ENCODE results near the gene LAMTOR3. TPM values are rescaled to one million over a fixed set of nuclear protein-coding genes. Genes with fewer than 3 reads are reported as not detected.

Gene LAMTOR3
- polyA plus RNA-seq, 1 of the 3 experiments (the other 2 are of a cell fraction) = 20.8 TPM

- TF ChIP-seq EP300 (IDR thresholded peaks at IDR 0.05; ENCODE audit: borderline replicate concordance in 1 of 2, low read depth in 1 of 2, low read length in 1 of 2) (peak in 1 of 2 experiments; percentile 30; a peak in 1 of 4 replicates), ZBTB33 (IDR thresholded peaks at IDR 0.05; ENCODE audit: borderline replicate concordance, low read depth) (no peak), RCOR1 (IDR thresholded peaks at IDR 0.05; ENCODE audit: low read length) (peak; percentile 78), MXI1 (IDR thresholded peaks at IDR 0.05; ENCODE audit: low read depth, low read length) (peak; percentile 57), GATA2 (CRISPR knock-in tag; IDR thresholded peaks at IDR 0.05) (0 out of 2 replicates have a peak, but pooled peaks have one; percentile 21)
- TF ChIP-seq, protein P1, sequence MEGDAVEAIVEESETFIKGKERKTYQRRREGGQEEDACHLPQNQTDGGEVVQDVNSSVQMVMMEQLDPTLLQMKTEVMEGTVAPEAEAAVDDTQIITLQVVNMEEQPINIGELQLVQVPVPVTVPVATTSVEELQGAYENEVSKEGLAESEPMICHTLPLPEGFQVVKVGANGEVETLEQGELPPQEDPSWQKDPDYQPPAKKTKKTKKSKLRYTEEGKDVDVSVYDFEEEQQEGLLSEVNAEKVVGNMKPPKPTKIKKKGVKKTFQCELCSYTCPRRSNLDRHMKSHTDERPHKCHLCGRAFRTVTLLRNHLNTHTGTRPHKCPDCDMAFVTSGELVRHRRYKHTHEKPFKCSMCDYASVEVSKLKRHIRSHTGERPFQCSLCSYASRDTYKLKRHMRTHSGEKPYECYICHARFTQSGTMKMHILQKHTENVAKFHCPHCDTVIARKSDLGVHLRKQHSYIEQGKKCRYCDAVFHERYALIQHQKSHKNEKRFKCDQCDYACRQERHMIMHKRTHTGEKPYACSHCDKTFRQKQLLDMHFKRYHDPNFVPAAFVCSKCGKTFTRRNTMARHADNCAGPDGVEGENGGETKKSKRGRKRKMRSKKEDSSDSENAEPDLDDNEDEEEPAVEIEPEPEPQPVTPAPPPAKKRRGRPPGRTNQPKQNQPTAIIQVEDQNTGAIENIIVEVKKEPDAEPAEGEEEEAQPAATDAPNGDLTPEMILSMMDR (IDR thresholded peaks at IDR 0.05) = no peak
- CTCF ChIA-PET = interaction anchor here (2.6 kb wide), 1 partner anchor 10 kb away, joined by 10 read pairs; no protein-coding TSS in a partner anchor
These were observed 44.1 kb upstream of the LAMTOR3 start for GRCh38 chr4:99938243-99938753.

DNA sequence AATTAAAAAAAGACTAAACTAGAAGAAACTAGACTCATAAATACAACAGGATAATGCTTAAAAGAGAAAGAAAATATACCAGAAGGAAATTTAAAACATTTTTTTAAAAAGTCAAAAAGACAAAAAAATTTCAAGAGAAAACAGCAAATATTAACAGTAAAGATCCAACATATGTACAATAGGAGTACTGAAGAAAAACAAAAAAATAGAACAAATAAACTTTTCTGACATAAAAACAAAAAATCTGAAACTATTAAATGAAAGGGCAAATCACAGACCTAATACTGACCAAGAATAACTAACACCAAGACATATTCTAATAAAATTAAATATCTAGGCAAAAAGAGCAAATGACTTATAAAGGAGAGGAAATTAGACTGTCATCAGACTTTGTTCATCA lies 40.7 kb upstream of the LAMTOR3 start:
- Histone ChIP-seq H3K27me3 (ENCODE audit: insufficient read depth) (no peaks in the 10 kb centered on the region), H3F3A (replicated peaks; ENCODE audit: insufficient read depth) (peaks cover 25% of the 10 kb centered on the region), H3K79me2 (ENCODE audit: insufficient read depth) (peaks cover 98% of the 10 kb centered on the region), H4K20me1 (ENCODE audit: insufficient read depth) (peaks cover 17% of the 10 kb centered on the region), H3K9me2 (no peaks in the 10 kb centered on the region), H3K4me1 (ENCODE audit: control insufficient read depth in 1 of 2, insufficient read depth in 2 of 2, low read depth in 1 of 2, low read length in 1 of 2) (no peaks in the 10 kb centered on the region; a peak in 1 of 4 replicates), H3K27ac (ENCODE audit: low read depth in 2 of 2, low read length in 1 of 2) (no peak overlapping the region), H3K9me3 (peaks cover 17% of the 10 kb centered on the region), H3K4me2 (no peak overlapping the region), H2AFZ (ENCODE audit: low read depth) (no peak overlapping the region), H3K36me3 (replicated peaks in 1 of 2; ENCODE audit: control insufficient read depth in 1 of 2, insufficient read depth in 2 of 2, low read length in 1 of 2) (peaks cover 17 to 51% of the 10 kb centered on the region in 2 experiments), H3K9ac (no peak overlapping the region), H3K4me3 (ENCODE audit: low read depth in 2 of 2, low read length in 1 of 2) (no peak overlapping the region)
- CTCF ChIA-PET = no interaction called here
- DNase-seq = no peak
- POLR2A ChIA-PET = no interaction called here
- TF ChIP-seq EP300 (IDR thresholded peaks at IDR 0.05; ENCODE audit: borderline replicate concordance in 1 of 2, low read depth in 1 of 2, low read length in 1 of 2) (no peak), MEF2A (IDR thresholded peaks at IDR 0.05; ENCODE audit: borderline replicate concordance, low read depth) (no peak), EZH2phosphoT487 (IDR thresholded peaks at IDR 0.05; ENCODE audit: borderline replicate concordance, low read depth) (no peak), REST (IDR thresholded peaks at IDR 0.05; ENCODE audit: low read depth, low read length) (no peak), FOXJ3 (CRISPR knock-in tag; IDR thresholded peaks at IDR 0.05) (no peak), TCF12 (IDR thresholded peaks at IDR 0.05) (no peak), SIN3A (IDR thresholded peaks at IDR 0.05; ENCODE audit: borderline replicate concordance, low read depth, low read length) (no peak)
- TF ChIP-seq, protein P2, sequence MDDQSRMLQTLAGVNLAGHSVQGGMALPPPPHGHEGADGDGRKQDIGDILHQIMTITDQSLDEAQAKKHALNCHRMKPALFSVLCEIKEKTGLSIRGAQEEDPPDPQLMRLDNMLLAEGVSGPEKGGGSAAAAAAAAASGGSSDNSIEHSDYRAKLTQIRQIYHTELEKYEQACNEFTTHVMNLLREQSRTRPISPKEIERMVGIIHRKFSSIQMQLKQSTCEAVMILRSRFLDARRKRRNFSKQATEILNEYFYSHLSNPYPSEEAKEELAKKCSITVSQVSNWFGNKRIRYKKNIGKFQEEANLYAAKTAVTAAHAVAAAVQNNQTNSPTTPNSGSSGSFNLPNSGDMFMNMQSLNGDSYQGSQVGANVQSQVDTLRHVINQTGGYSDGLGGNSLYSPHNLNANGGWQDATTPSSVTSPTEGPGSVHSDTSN (IDR thresholded peaks at IDR 0.05) = no peak

More at GRCh38 chr4:99938243-99938753, 44.1 kb upstream of the LAMTOR3 start:
- no peaks in the 10 kb centered on the region for H3K27me3 ChIP-seq (ENCODE audit: insufficient read depth)
- H3K4me2 ChIP-seq = no peak overlapping the region
- peaks cover 12% of the 10 kb centered on the region; the same call in 1 of the 2 replicates for H3K9me3 ChIP-seq
- peak overlapping the region in 1 of 2 experiments; percentile 40; a peak in 2 of 4 replicates for H3K27ac ChIP-seq (ENCODE audit: low read depth in 2 of 2, low read length in 1 of 2)
- H2AFZ ChIP-seq (ENCODE audit: low read depth) = no peak overlapping the region
- WGBS (ENCODE audit: low lambda C conversion rate) = 90% methylated on average over 3 of the region's 3 CpGs
- peaks cover 22% of the 10 kb centered on the region for H3F3A ChIP-seq (replicated peaks; ENCODE audit: insufficient read depth)
- peak; percentile 39 for DNase-seq
- H3K9ac ChIP-seq = no peak overlapping the region
- no peaks in the 10 kb centered on the region for H3K9me2 ChIP-seq
- H3K79me2 ChIP-seq (ENCODE audit: insufficient read depth) = peaks cover 98% of the 10 kb centered on the region
- POLR2A ChIA-PET = interaction anchor here (1.1 to 1.4 kb wide), 2 partner anchors 8 to 10 kb away, joined by 3 to 4 read pairs; partner anchors contain the start of gene DNAJB14
- H4K20me1 ChIP-seq (ENCODE audit: insufficient read depth) = peaks cover 20% of the 10 kb centered on the region; the same call in 1 of the 2 replicates
- no peaks in the 10 kb centered on the region; a peak in 1 of 4 replicates for H3K4me1 ChIP-seq (ENCODE audit: control insufficient read depth in 1 of 2, insufficient read depth in 2 of 2, low read depth in 1 of 2, low read length in 1 of 2)
- peaks cover 18 to 62% of the 10 kb centered on the region in 2 experiments for H3K36me3 ChIP-seq (replicated peaks in 1 of 2; ENCODE audit: control insufficient read depth in 1 of 2, insufficient read depth in 2 of 2, low read length in 1 of 2)
- no peak overlapping the region for H3K4me3 ChIP-seq (ENCODE audit: low read depth in 2 of 2, low read length in 1 of 2)

Measured in SK-N-SH (cell line).